A673 (cell line): ENCODE measurements around the gene HSD17B14. TPM values are rescaled to one million over a fixed set of nuclear protein-coding genes. Genes with fewer than 3 reads are reported as not detected.

Experiments used
- BruUV-seq: library from RNA; stranded (reverse); fragments of 400-500 nt; replicated peaks from 2 replicates; lab custom pipeline; 2021; lab: Mats Ljungman, UMichigan
- CTCF ChIA-PET: fragments of 300-600 bp; sonication (Branson Sonifier 250); formaldehyde crosslinking; loops from one replicate; lab custom pipeline; 2022; ENCODE audit warnings: antibody characterized with exemption; lab: Charles Lee
- POLR2A ChIA-PET: fragments of 300-600 bp; sonication (Branson Sonifier 250); formaldehyde crosslinking; loops from one replicate; lab custom pipeline; 2022; ENCODE audit warnings: antibody characterized with exemption; ENCODE audit not compliant: low non-redundant PET; lab: Charles Lee
- DNase-seq: peaks from one replicate; pipeline ENCODE4 v3.0.0-alpha.2; 2015; ENCODE audit warnings: low spot score
- H3K27ac ChIP-seq: fragments of 200-600 bp; sonication (generic); 2 replicates; pipeline ENCODE4 v1.5.1; 2016; ENCODE audit warnings: mixed run types, low read depth, mild to moderate bottlenecking, mixed read lengths, antibody characterized with exemption, low read length; ENCODE audit not compliant: poor library complexity, severe bottlenecking
- H3K27me3 ChIP-seq: fragments of 200-600 bp; sonication (generic); replicated peaks from 2 replicates; pipeline ENCODE4 v1.6.1; 2017; ENCODE audit warnings: mixed run types, low read depth, mild to moderate bottlenecking, mixed read lengths, antibody characterized with exemption, low read length; ENCODE audit not compliant: insufficient read depth, poor library complexity
- H3K36me3 ChIP-seq: fragments of 200-600 bp; sonication (generic); 2 replicates; pipeline ENCODE4 v1.6.1; 2016; ENCODE audit warnings: mixed run types, mild to moderate bottlenecking, mixed read lengths, antibody characterized with exemption, low read length; ENCODE audit not compliant: insufficient read depth, poor library complexity, severe bottlenecking
- H3K4me1 ChIP-seq: fragments of 200-600 bp; sonication (generic); 2 replicates; pipeline ENCODE4 v1.6.1; 2017; ENCODE audit warnings: mixed run types, mild to moderate bottlenecking, mixed read lengths, antibody characterized with exemption, low read length; ENCODE audit not compliant: insufficient read depth, poor library complexity, severe bottlenecking
- H3K4me3 ChIP-seq: fragments of 200-600 bp; sonication (generic); 2 replicates; pipeline ENCODE4 v1.5.1; 2016; ENCODE audit warnings: low read depth, mixed run types, mild to moderate bottlenecking, mixed read lengths, low read length; ENCODE audit not compliant: poor library complexity, severe bottlenecking
- H3K9me3 ChIP-seq: fragments of 200-600 bp; sonication (generic); 2 replicates; pipeline ENCODE4 v1.6.1; 2016; ENCODE audit warnings: mixed run types, low read depth, mild to moderate bottlenecking, mixed read lengths, antibody characterized with exemption, low read length; ENCODE audit not compliant: poor library complexity, severe bottlenecking
- EZH2 ChIP-seq: fragments of 200-600 bp; sonication (generic); IDR thresholded peaks from 2 replicates; pipeline ENCODE4 v1.6.1; 2017; ENCODE audit warnings: borderline replicate concordance, low read depth, mild to moderate bottlenecking, mixed read lengths, antibody characterized with exemption, low read length; ENCODE audit not compliant: poor library complexity, severe bottlenecking
- intact Hi-C: fragments of 100-400 bp; cut with micrococcal nuclease; formaldehyde crosslinking; loops from one replicate; pipeline ENCODE4 v1.10.0; 2022; ENCODE audit not compliant: unreplicated experiment
- total RNA-seq: library from RNA; stranded (reverse); gene quantifications from 2 replicates; pipeline ENCODE4 v1.2.3, GENCODE V29; 2021
- TF ChIP-seq, protein P1 (sequence below): fragments of 300-800, 200-600 bp; sonication (generic); conservative IDR thresholded peaks from 2 replicates; pipeline ENCODE4 v1.5.1; 2017; ENCODE audit warnings: low read depth, mild to moderate bottlenecking, antibody characterized with exemption, low read length, moderate library complexity, mixed read lengths

HSD17B14 gene
- total RNA-seq, 1 experiment from 2014 or later, result 2.0 TPM

DNA sequence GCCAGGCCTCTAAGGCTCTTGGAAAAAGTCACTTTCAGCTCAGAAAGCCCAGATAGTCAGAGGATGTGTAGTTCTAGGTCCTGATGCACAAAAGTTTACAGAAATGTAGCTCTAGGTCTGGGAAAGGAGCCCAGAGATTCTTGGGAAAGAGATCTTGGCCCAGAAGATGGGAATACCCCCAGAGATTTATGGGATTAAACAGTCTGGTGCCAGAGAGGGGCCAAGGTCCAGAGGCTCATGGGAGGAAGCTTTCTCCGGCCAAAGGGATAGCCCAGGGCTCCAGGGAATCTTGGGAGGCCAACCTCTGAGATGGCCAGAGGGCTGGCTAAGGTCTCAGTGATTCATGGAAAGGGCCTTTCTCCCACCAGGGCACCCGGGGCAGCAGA is 40.6 kb downstream of the HSD17B14 start:
- H3K4me1 ChIP-seq, result peaks cover 10% of the 10 kb centered on the region
- ChIA-PET CTCF (interaction anchor here (0.6 to 3.0 kb wide), 13 partner anchors 11 to 430 kb away, joined by 3 to 32 read pairs (median 5); partner anchors contain the start of genes BCAT2, CA11, HSD17B14 and RUVBL2), POLR2A (no interaction called here)
- intact Hi-C loops, result loop anchor here (10.0 kb wide), 1 partner anchor 429 kb away; no protein-coding TSS in a partner anchor
- H3K27me3 ChIP-seq, result no peaks in the 10 kb centered on the region
- H3K9me3 ChIP-seq, result no peaks in the 10 kb centered on the region
- DNase-seq, result no peak
- H3K27ac ChIP-seq, result peak overlapping the region; percentile 64
- BruUV-seq, result no TSS peak
- TF ChIP-seq, protein P1, sequence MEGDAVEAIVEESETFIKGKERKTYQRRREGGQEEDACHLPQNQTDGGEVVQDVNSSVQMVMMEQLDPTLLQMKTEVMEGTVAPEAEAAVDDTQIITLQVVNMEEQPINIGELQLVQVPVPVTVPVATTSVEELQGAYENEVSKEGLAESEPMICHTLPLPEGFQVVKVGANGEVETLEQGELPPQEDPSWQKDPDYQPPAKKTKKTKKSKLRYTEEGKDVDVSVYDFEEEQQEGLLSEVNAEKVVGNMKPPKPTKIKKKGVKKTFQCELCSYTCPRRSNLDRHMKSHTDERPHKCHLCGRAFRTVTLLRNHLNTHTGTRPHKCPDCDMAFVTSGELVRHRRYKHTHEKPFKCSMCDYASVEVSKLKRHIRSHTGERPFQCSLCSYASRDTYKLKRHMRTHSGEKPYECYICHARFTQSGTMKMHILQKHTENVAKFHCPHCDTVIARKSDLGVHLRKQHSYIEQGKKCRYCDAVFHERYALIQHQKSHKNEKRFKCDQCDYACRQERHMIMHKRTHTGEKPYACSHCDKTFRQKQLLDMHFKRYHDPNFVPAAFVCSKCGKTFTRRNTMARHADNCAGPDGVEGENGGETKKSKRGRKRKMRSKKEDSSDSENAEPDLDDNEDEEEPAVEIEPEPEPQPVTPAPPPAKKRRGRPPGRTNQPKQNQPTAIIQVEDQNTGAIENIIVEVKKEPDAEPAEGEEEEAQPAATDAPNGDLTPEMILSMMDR, result no peak
- no peak for TF ChIP-seq EZH2
- H3K36me3 ChIP-seq, result no peaks in the 10 kb centered on the region
- H3K4me3 ChIP-seq, result peak overlapping the region; percentile 55

DNA sequence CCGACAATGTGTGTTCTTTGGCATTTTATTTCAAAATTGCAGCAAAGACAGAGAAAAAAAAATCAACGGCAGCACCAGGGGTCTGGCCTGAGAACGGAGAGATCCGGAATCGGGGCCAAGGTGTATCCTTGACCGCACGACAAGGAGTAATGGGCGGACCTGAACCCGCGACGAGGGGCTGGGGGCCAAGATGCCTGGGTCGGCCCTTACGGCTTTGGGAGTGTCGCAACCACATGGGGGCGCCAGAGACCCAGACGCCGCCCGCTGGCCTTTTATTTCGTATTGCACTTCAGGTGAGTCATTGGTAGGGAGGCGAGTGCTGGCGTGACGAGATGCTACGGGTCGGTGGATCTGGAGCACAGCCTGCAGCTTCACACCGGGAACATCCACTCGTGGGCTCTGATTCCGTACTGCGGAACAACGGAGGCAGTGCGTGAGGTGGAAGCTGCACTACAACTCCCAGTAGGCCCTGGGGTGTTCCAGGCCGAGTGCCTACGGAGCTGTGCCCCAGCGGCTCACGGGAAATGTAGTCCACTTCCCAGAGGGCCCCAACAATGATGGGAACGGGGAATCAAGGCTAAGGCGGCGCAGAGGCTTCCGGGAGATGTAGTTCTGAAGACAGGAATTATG is 41.1 kb downstream of the HSD17B14 start:
- ChIA-PET POLR2A (no interaction called here), CTCF (interaction anchor here (0.5 to 3.0 kb wide), 14 partner anchors 11 to 430 kb away, joined by 3 to 32 read pairs (median 5); partner anchors contain the start of genes BCAT2, CA11, HSD17B14 and RUVBL2)
- Histone ChIP-seq H3K27me3 (no peaks in the 10 kb centered on the region), H3K9me3 (no peaks in the 10 kb centered on the region), H3K4me3 (peak overlapping the region; percentile 55), H3K36me3 (no peaks in the 10 kb centered on the region), H3K4me1 (peaks cover 10% of the 10 kb centered on the region), H3K27ac (no peak overlapping the region)
- no TSS peak for BruUV-seq
- intact Hi-C loops, result loop anchor here (10.0 kb wide), 1 partner anchor 430 kb away; no protein-coding TSS in a partner anchor
- no peak for TF ChIP-seq EZH2
- TF ChIP-seq, protein P1, result peak; percentile 99
- DNase-seq, result peak; percentile 98

DNA sequence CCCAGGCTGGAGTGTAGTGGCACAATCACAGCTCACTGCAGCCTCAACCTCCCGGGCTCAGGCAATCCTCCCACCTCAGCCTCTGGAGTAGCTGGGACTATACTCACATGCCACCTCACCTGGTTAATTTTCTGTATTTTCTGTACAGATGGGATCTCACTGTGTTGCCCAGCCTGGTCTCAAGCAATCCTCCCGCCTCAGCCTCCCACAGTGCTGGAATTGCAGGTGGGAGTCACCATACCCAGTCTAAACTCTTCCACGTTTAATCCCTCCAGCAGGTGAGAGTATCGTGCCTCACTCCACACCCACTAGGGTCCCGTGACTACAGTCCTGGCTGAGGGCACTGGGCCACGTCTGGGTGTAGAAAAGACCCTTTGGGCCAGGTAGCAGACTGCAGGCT is 42.0 kb downstream of the HSD17B14 start:
- DNase-seq, result no peak
- POLR2A ChIA-PET, result no interaction called here
- Histone ChIP-seq H3K27ac (no peak overlapping the region), H3K9me3 (no peaks in the 10 kb centered on the region), H3K4me1 (peaks cover 5% of the 10 kb centered on the region), H3K36me3 (no peaks in the 10 kb centered on the region), H3K4me3 (no peak overlapping the region), H3K27me3 (no peaks in the 10 kb centered on the region)
- CTCF ChIA-PET, result interaction anchor here (0.6 to 3.0 kb wide), 2 partner anchors 48 to 179 kb away, joined by 7 to 19 read pairs; no protein-coding TSS in a partner anchor
- BruUV-seq, result no TSS peak
- intact Hi-C loops, result loop anchor here (10.0 kb wide), 1 partner anchor 431 kb away; no protein-coding TSS in a partner anchor
- TF ChIP-seq EZH2, result no peak
- TF ChIP-seq, protein P1, result no peak
